ENCODE measurements around the gene ACP4. TPM values are rescaled to one million over a fixed set of nuclear protein-coding genes. Genes with fewer than 3 reads are reported as not detected.
"Not testable (repeated sequence)": the region's sequence is repeated elsewhere in the genome, so short reads cannot be mapped to it uniquely, and the experiment has no call there.

ACP4 gene
- total RNA-seq, 1 donor from 2014 or later, result not detected

- Mint-ChIP-seq H3K27ac (no peak overlapping the region), H3K4me3 (ENCODE audit: low read depth) (no peak overlapping the region), H3K36me3 (ENCODE audit: low read depth) (no peaks in the 10 kb centered on the region), H3K9me3 (peaks cover 4% of the 10 kb centered on the region), H3K27me3 (ENCODE audit: low read depth) (no peaks in the 10 kb centered on the region), H3K4me1 (ENCODE audit: low read depth) (no peaks in the 10 kb centered on the region)
- no peak for DNase-seq (ENCODE audit: low spot score)
- intact Hi-C loops (cut with micrococcal nuclease), result no loop called here
Measured at GRCh38 chr19:50764409-50764808, 25.8 kb upstream of the ACP4 start.

DNA sequence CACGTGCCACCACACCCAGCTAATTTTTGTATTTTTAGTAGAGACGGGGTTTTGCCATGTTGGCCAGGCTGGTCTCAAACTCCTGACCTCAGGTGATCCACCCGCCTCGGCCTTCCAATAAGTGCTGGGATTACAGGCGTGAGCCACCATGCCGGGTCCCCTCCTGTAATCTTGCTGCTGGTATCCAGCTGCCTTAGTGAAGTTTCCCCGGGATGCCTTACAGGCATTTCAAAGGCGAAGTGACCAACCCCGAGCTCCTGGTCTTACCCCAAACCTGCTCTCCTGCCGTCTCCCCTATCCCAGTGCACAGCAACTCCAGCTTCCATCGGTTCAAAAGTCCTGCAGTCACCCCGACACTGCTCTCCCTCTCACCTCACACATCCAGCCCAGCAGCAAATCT is 23.5 kb upstream of the ACP4 start:
- DNase-seq (ENCODE audit: low spot score); H3K9me3 Mint-ChIP-seq; H3K27ac Mint-ChIP-seq; H3K36me3 Mint-ChIP-seq (ENCODE audit: low read depth); H3K27me3 Mint-ChIP-seq (ENCODE audit: low read depth); intact Hi-C loops (cut with micrococcal nuclease); H3K4me1 Mint-ChIP-seq (ENCODE audit: low read depth); H3K4me3 Mint-ChIP-seq (ENCODE audit: low read depth): not testable (repeated sequence)

DNA sequence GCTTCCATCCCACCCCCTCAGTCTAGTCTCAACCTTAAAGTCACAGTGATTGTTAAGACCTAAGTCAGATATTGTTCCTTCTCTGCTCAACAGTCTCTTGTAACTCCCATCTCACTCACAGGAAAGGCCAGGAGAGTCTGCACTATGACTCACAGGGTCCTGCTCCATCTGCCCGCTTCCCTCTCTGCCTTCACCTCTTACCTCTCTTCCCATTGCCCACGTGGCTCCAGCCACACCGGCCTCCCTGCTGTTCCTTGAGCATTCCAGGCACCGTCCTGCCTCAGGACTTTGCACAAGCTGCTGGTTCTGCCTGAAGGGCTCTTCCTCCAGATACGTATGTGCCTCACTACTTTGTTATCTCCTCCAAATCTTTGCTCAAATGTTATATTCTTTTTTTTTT is 23.0 kb upstream of the ACP4 start:
- H3K27me3 Mint-ChIP-seq (ENCODE audit: low read depth); H3K9me3 Mint-ChIP-seq; intact Hi-C loops (cut with micrococcal nuclease); H3K4me3 Mint-ChIP-seq (ENCODE audit: low read depth); H3K27ac Mint-ChIP-seq; DNase-seq (ENCODE audit: low spot score); H3K4me1 Mint-ChIP-seq (ENCODE audit: low read depth); H3K36me3 Mint-ChIP-seq (ENCODE audit: low read depth): not testable (repeated sequence)

- Mint-ChIP-seq H3K27me3 (ENCODE audit: low read depth) (no peaks in the 10 kb centered on the region), H3K9me3 (no peaks in the 10 kb centered on the region), H3K27ac (no peak overlapping the region), H3K4me3 (ENCODE audit: low read depth) (no peak overlapping the region), H3K4me1 (ENCODE audit: low read depth) (no peaks in the 10 kb centered on the region), H3K36me3 (ENCODE audit: low read depth) (no peaks in the 10 kb centered on the region)
- no peak for DNase-seq (ENCODE audit: low spot score)
- intact Hi-C loops (cut with micrococcal nuclease), result no loop called here
Measured at GRCh38 chr19:50768277-50768676, 21.9 kb upstream of the ACP4 start.

- H3K27ac Mint-ChIP-seq; intact Hi-C loops (cut with micrococcal nuclease); DNase-seq (ENCODE audit: low spot score); H3K27me3 Mint-ChIP-seq (ENCODE audit: low read depth); H3K36me3 Mint-ChIP-seq (ENCODE audit: low read depth); H3K9me3 Mint-ChIP-seq; H3K4me3 Mint-ChIP-seq (ENCODE audit: low read depth); H3K4me1 Mint-ChIP-seq (ENCODE audit: low read depth): not testable (repeated sequence)
Measured at GRCh38 chr19:50770164-50770563, 20.1 kb upstream of the ACP4 start, which contains the start of gene GPR32. Gene GPR32, plus strand, starts transcription at chr19:50770464. Its CDS starts 137 bp downstream, at chr19:50770601.

- intact Hi-C loops (cut with micrococcal nuclease), result no loop called here
- Mint-ChIP-seq H3K9me3 (no peaks in the 10 kb centered on the region), H3K27ac (no peak overlapping the region), H3K4me1 (ENCODE audit: low read depth) (no peaks in the 10 kb centered on the region), H3K27me3 (ENCODE audit: low read depth) (peaks cover 4% of the 10 kb centered on the region), H3K4me3 (ENCODE audit: low read depth) (no peak overlapping the region), H3K36me3 (ENCODE audit: low read depth) (no peaks in the 10 kb centered on the region)
- DNase-seq (ENCODE audit: low spot score), result no peak
Measured at GRCh38 chr19:50770888-50771287, 19.3 kb upstream of the ACP4 start.

DNA sequence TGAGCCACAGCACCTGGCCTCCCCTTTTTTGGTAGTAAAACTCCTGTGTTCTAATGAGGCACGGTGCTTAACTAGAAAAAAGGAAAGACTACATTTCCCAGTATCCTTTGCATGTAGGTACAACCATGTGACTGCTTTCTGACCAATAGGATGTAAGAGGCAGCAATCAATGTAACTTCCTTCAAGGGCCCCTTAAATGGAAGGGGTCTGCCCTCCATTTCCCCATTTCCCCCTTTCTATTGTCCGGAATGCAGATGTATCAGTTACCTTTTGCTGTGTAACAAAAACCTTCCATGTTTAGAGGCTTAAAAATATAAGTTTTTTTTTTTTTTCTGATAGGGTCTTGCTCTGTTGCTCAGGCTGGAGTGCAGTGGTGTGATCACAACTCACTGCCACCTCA is 17.7 kb upstream of the ACP4 start:
- H3K9me3 Mint-ChIP-seq, result no peaks in the 10 kb centered on the region
- H3K4me1 Mint-ChIP-seq (ENCODE audit: low read depth), result peaks cover under 1% of the 10 kb centered on the region
- no peak overlapping the region for H3K27ac Mint-ChIP-seq
- no peak overlapping the region for H3K4me3 Mint-ChIP-seq (ENCODE audit: low read depth)
- no peaks in the 10 kb centered on the region for H3K36me3 Mint-ChIP-seq (ENCODE audit: low read depth)
- H3K27me3 Mint-ChIP-seq (ENCODE audit: low read depth), result peaks cover 10% of the 10 kb centered on the region
- intact Hi-C loops (cut with micrococcal nuclease), result no loop called here
- no peak for DNase-seq (ENCODE audit: low spot score)

GRCh38 chr19:50772912-50773311 is 17.3 kb upstream of the ACP4 start:
- H3K27me3 Mint-ChIP-seq (ENCODE audit: low read depth), result peaks cover 14% of the 10 kb centered on the region
- not testable (repeated sequence) for H3K4me3 Mint-ChIP-seq (ENCODE audit: low read depth)

DNA sequence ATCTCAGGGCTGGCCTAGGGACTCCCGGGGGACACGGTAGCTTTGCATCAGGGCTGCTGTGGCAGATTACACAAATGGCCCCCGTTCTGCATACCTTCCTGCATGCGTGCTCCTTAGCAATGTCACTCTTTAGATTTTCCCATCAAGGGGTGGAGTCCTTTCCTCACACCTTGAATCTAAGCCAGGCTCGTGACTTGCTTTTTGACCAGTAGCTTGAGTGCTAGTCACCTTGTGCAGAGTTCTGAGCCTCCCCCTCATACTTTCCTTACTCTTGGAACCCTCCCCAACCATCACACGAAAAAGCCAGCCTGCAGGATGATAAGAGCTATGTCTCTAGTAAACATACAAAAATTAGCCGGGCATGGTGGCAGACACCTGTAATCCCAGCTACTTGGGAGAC is 16.8 kb upstream of the ACP4 start:
- peaks cover 19% of the 10 kb centered on the region for H3K27me3 Mint-ChIP-seq (ENCODE audit: low read depth)
- H3K36me3 Mint-ChIP-seq (ENCODE audit: low read depth); H3K27ac Mint-ChIP-seq; intact Hi-C loops (cut with micrococcal nuclease); H3K9me3 Mint-ChIP-seq; H3K4me1 Mint-ChIP-seq (ENCODE audit: low read depth); DNase-seq (ENCODE audit: low spot score); H3K4me3 Mint-ChIP-seq (ENCODE audit: low read depth): not testable (repeated sequence)

More at GRCh38 chr19:50772912-50773311, 17.3 kb upstream of the ACP4 start:
- DNase-seq (ENCODE audit: low spot score); H3K4me1 Mint-ChIP-seq (ENCODE audit: low read depth); H3K36me3 Mint-ChIP-seq (ENCODE audit: low read depth); H3K9me3 Mint-ChIP-seq; intact Hi-C loops (cut with micrococcal nuclease); H3K27ac Mint-ChIP-seq: not testable (repeated sequence)

DNA sequence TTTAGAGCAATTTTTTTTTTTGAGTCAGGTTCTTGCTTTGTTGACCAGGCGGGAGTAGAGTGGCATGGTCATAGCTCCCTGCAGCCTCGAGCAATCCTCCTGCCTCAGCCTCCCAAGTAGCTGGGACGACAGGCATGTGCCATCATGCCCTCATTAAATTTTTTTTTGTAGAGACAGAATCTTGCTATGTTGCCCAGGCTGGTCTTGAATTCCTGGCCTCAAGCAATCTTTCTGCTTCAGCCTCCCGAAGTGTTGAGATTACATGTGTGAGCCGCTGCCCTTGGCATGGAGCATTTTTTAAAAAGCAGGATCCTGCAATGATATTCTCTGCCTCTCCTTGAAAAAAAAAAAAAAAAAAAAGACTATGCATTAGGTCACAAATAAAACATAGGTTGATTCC is 14.1 kb upstream of the ACP4 start:
- Mint-ChIP-seq H3K4me1 (ENCODE audit: low read depth) (peaks cover 9% of the 10 kb centered on the region), H3K27me3 (ENCODE audit: low read depth) (peaks cover 44% of the 10 kb centered on the region), H3K27ac (no peak overlapping the region), H3K9me3 (no peaks in the 10 kb centered on the region), H3K36me3 (ENCODE audit: low read depth) (no peaks in the 10 kb centered on the region), H3K4me3 (ENCODE audit: low read depth) (no peak overlapping the region)
- intact Hi-C loops (cut with micrococcal nuclease), result no loop called here
- no peak for DNase-seq (ENCODE audit: low spot score)

DNA sequence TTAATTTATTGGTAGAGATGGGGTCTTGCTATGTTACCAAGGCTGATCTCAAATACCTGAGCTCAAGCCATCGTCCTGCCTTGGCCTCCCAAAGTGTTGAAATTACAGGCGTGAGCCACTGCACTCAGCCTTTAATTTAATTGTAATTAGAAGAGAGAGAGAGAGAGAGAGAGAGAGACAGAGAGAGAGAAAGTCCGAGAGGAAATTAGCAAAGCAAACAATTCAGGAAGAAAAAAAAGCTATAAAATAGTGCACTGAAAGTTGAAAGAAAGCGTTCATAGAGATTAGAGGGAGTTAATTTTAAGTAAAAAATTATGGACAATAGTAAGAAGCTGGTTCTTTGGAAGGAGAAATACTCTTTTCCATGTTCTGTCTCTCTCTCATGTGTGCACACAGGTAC is 13.0 kb upstream of the ACP4 start:
- Mint-ChIP-seq H3K9me3 (no peaks in the 10 kb centered on the region), H3K4me1 (ENCODE audit: low read depth) (peaks cover 9% of the 10 kb centered on the region), H3K27me3 (ENCODE audit: low read depth) (peaks cover 44% of the 10 kb centered on the region), H3K27ac (no peak overlapping the region), H3K4me3 (ENCODE audit: low read depth) (no peak overlapping the region), H3K36me3 (ENCODE audit: low read depth) (no peaks in the 10 kb centered on the region)
- DNase-seq (ENCODE audit: low spot score), result no peak
- intact Hi-C loops (cut with micrococcal nuclease), result no loop called here

DNA sequence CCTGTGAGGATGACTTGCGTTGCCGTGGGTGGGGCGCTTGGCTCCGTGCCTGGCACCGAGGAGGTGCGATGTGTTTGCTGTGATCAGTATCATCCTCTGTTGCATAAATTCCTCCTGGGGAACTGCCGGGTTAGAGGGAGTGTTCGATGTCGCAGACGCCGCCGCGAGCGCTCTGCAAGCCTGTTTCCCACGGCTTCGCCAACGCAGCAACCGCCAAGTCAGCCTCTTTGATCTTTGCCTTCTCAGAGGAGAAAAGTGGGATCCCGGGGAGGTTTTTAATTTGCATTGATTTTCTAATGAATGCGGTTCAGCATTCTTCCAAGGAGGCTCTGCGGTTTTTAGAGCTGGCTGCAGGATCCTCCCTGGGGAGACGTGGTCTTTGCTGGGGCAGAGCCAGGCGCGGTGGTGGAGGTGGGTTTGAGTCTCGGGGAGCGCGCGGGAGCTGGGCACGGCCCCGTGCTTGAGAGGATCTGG is 12.3 kb upstream of the ACP4 start:
- DNase-seq (ENCODE audit: low spot score), result no peak
- H3K9me3 Mint-ChIP-seq, result no peaks in the 10 kb centered on the region
- no peak overlapping the region for H3K27ac Mint-ChIP-seq
- intact Hi-C loops (cut with micrococcal nuclease), result no loop called here
- H3K4me3 Mint-ChIP-seq (ENCODE audit: low read depth), result no peak overlapping the region
- H3K4me1 Mint-ChIP-seq (ENCODE audit: low read depth), result peaks cover 9% of the 10 kb centered on the region
- peaks cover 48% of the 10 kb centered on the region for H3K27me3 Mint-ChIP-seq (ENCODE audit: low read depth)
- H3K36me3 Mint-ChIP-seq (ENCODE audit: low read depth), result no peaks in the 10 kb centered on the region

- Mint-ChIP-seq H3K27me3 (ENCODE audit: low read depth) (peaks cover 48% of the 10 kb centered on the region), H3K27ac (no peak overlapping the region), H3K4me3 (ENCODE audit: low read depth) (no peak overlapping the region), H3K4me1 (ENCODE audit: low read depth) (peaks cover 12% of the 10 kb centered on the region), H3K36me3 (ENCODE audit: low read depth) (no peaks in the 10 kb centered on the region), H3K9me3 (no peaks in the 10 kb centered on the region)
- intact Hi-C loops (cut with micrococcal nuclease), result no loop called here
- no peak for DNase-seq (ENCODE audit: low spot score)
Measured at GRCh38 chr19:50778906-50779430, 11.2 kb upstream of the ACP4 start.

Data from activated T-helper 2 cell treated with anti-CD3 and anti-CD28 coated beads, Interferon-gamma antibody, Interleukin-2, Interleukin-4, amounts not matched to agents 10 μg/mL and 5 μg/mL and 100 μg/mL, durations not matched to agents 14 hours and 24 hours and 36 hours (primary cell).